Astrocyte (in vitro differentiated cells and primary cell): Measurements from ENCODE around the gene KBTBD13. TPM values are rescaled to one million over a fixed set of nuclear protein-coding genes. Genes with fewer than 3 reads are reported as not detected.

ENCODE experiments used
- DNase-seq: peaks from one replicate; pipeline ENCODE4 v3.0.0-alpha.2; 2010; ENCODE audit warnings: low read depth
- FAIRE-seq: peaks from 2 replicates; lab custom pipeline; 2011; peaks lifted over from hg19 to GRCh38; lab: Jason Lieb, UNC
- H2AFZ ChIP-seq: 2 replicates; pipeline ENCODE4 v1.6.0; 2012; ENCODE audit warnings: low read depth, low read length, inconsistent platforms
- H3K27ac ChIP-seq: 2 replicates; pipeline ENCODE4 v1.5.1; 2011; ENCODE audit warnings: low read depth, low read length, inconsistent platforms
- H3K27me3 ChIP-seq: 2 replicates; pipeline ENCODE4 v1.6.0; 2011; ENCODE audit warnings: low read length, inconsistent platforms; ENCODE audit not compliant: insufficient read depth
- H3K36me3 ChIP-seq: 2 replicates; pipeline ENCODE4 v1.5.1; 2011; ENCODE audit warnings: low read length, inconsistent platforms; ENCODE audit not compliant: insufficient read depth
- H3K4me1 ChIP-seq: 2 replicates; pipeline ENCODE4 v1.5.1; 2011; ENCODE audit warnings: low read length, inconsistent platforms; ENCODE audit not compliant: insufficient read depth
- H3K4me2 ChIP-seq: 2 replicates; pipeline ENCODE4 v1.6.0; 2012; ENCODE audit warnings: low read length, inconsistent platforms
- H3K4me3 ChIP-seq: 2 replicates; pipeline ENCODE4 v1.5.1; 2011; ENCODE audit warnings: low read depth, mild to moderate bottlenecking, low read length, inconsistent platforms; ENCODE audit not compliant: insufficient read depth
- H3K79me2 ChIP-seq: 2 replicates; pipeline ENCODE4 v1.6.0; 2012; ENCODE audit warnings: mild to moderate bottlenecking, low read length, inconsistent platforms; ENCODE audit not compliant: insufficient read depth
- H3K9ac ChIP-seq: 2 replicates; pipeline ENCODE4 v1.6.0; 2012; ENCODE audit warnings: mild to moderate bottlenecking, low read length, inconsistent platforms
- H3K9me3 ChIP-seq: 2 replicates; pipeline ENCODE4 v1.5.1; 2012; ENCODE audit warnings: low read depth, mild to moderate bottlenecking, low read length, inconsistent platforms; ENCODE audit not compliant: insufficient read depth
- H4K20me1 ChIP-seq: 2 replicates; pipeline ENCODE4 v1.6.0; 2012; ENCODE audit warnings: low read length, inconsistent platforms; ENCODE audit not compliant: insufficient read depth
- H3K27ac Mint-ChIP-seq: one replicate; pipeline ENCODE4 v1.8.0; 2021; ENCODE audit warnings: mild to moderate bottlenecking, mixed read lengths; ENCODE audit not compliant: unreplicated experiment
- H3K27me3 Mint-ChIP-seq: one replicate; pipeline ENCODE4 v1.8.0; 2021; ENCODE audit warnings: low read depth, mixed read lengths; ENCODE audit not compliant: unreplicated experiment
- H3K36me3 Mint-ChIP-seq: one replicate; pipeline ENCODE4 v1.8.0; 2021; ENCODE audit warnings: low read depth, mixed read lengths; ENCODE audit not compliant: unreplicated experiment
- H3K4me1 Mint-ChIP-seq: one replicate; pipeline ENCODE4 v1.8.0; 2021; ENCODE audit warnings: low read depth, mixed read lengths; ENCODE audit not compliant: unreplicated experiment
- H3K4me3 Mint-ChIP-seq: one replicate; pipeline ENCODE4 v1.8.0; 2021; ENCODE audit warnings: mild to moderate bottlenecking, moderate library complexity, mixed read lengths; ENCODE audit not compliant: unreplicated experiment
- H3K9me3 Mint-ChIP-seq: one replicate; pipeline ENCODE4 v1.8.0; 2021; ENCODE audit warnings: mild to moderate bottlenecking, mixed read lengths; ENCODE audit not compliant: unreplicated experiment
- EZH2 ChIP-seq: IDR thresholded peaks from 2 replicates; pipeline ENCODE4 v1.6.1; 2012; ENCODE audit warnings: mild to moderate bottlenecking, low read length, inconsistent platforms; ENCODE audit not compliant: insufficient read depth
- total RNA-seq: library from RNA; stranded (reverse); gene quantifications from 2 replicates; pipeline ENCODE4 v1.2.1, GENCODE V29; 2021
- TF ChIP-seq, protein P1 (sequence below): IDR thresholded peaks from 2 replicates; pipeline ENCODE4 v1.5.1; 2011; ENCODE audit warnings: low read depth, mild to moderate bottlenecking, inconsistent platforms, low read length, moderate library complexity; ENCODE audit not compliant: insufficient read depth

The KBTBD13 gene
- total RNA-seq, 1 donor from 2014 or later = not detected

DNA sequence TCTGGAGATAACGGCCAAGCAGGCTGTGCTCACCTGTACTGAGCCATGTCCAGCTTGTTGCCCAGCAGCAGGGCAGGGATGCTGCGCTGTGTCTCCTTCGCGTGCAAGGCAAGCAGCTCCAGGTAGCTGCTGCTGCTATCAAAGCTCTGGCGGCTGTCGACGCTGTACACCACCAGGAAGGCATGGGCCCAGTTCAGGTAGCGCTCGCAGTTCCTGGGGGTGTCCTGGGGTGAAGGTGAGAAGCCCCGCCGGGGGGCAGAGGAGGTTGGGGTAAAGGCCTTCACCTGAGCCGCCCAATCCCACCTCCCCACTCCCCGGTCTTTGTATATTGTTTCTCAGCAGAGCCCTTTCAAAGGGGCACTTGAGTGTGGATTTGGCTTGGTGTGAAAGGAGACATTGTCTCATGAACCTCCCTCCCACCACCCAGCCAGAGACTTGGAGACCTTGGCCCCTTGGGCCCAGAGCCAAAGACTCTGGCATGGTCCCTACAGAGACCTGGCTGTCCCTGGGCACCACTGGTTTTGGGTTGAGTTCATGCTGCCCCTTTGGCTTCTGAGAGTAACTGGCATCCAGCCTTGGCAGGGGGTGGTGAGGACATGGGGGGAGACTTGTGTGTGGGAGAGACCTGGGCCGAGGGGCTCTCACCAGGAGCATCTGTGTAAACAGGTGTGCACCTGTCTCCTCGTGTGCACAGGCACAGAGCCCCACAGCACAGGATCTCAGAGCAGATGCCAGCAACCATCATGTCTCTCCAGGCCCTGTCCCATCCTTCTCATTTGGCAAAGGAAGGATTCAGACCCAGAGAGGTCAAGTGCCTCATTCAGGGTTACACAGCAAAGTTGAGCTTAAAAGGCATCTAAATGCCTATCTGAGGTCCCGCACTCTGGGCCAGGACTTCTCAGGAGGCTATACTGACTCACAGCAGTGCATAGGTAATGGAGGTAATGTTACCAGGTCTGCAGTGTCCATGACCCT, 17.9 kb upstream of the KBTBD13 start:
- Histone ChIP-seq H3K27ac (no peak overlapping the region), H4K20me1 (no peaks in the 10 kb centered on the region), H3K27me3 (peaks cover 38% of the 10 kb centered on the region), H3K4me3 (no peak overlapping the region), H3K36me3 (no peaks in the 10 kb centered on the region), H3K9ac (no peak overlapping the region), H2AFZ (no peak overlapping the region), H3K4me1 (peaks cover 14% of the 10 kb centered on the region), H3K9me3 (peaks cover 2% of the 10 kb centered on the region), H3K4me2 (no peak overlapping the region), H3K79me2 (no peaks in the 10 kb centered on the region)
- DNase-seq = no peak
- TF ChIP-seq, protein P1, sequence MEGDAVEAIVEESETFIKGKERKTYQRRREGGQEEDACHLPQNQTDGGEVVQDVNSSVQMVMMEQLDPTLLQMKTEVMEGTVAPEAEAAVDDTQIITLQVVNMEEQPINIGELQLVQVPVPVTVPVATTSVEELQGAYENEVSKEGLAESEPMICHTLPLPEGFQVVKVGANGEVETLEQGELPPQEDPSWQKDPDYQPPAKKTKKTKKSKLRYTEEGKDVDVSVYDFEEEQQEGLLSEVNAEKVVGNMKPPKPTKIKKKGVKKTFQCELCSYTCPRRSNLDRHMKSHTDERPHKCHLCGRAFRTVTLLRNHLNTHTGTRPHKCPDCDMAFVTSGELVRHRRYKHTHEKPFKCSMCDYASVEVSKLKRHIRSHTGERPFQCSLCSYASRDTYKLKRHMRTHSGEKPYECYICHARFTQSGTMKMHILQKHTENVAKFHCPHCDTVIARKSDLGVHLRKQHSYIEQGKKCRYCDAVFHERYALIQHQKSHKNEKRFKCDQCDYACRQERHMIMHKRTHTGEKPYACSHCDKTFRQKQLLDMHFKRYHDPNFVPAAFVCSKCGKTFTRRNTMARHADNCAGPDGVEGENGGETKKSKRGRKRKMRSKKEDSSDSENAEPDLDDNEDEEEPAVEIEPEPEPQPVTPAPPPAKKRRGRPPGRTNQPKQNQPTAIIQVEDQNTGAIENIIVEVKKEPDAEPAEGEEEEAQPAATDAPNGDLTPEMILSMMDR = no peak
- TF ChIP-seq EZH2 = no peak
- Mint-ChIP-seq H3K27me3 (peaks cover 22% of the 10 kb centered on the region), H3K36me3 (peaks cover 2% of the 10 kb centered on the region), H3K4me3 (no peak overlapping the region), H3K9me3 (peaks cover 5% of the 10 kb centered on the region), H3K27ac (no peak overlapping the region), H3K4me1 (peaks cover 34% of the 10 kb centered on the region)
- FAIRE-seq = no peak

DNA sequence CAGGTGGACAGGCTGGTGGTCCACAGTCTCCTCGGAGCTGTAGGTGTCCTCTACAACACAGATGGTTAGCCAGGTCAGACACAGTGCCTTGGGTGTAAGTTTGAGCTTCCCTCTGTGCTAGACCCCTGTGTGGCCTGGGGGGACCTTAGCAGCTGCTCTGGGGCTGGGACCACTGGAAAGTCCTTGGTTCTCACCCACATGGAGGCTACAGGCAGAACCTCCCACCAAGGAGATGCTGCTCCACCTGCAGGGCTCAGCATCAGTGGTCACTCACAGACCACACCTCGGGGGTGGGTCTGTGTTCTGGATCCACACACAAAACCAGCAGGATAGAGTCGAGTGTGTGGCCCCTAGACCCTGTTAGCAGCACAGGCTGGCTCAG, 17.2 kb upstream of the KBTBD13 start:
- Mint-ChIP-seq H3K9me3 (peaks cover 5% of the 10 kb centered on the region), H3K27me3 (peaks cover 22% of the 10 kb centered on the region), H3K36me3 (peaks cover 2% of the 10 kb centered on the region), H3K27ac (no peak overlapping the region), H3K4me1 (peaks cover 34% of the 10 kb centered on the region), H3K4me3 (no peak overlapping the region)
- H3K27me3 ChIP-seq = peaks cover 43% of the 10 kb centered on the region
- H2AFZ ChIP-seq = no peak overlapping the region
- no peak for TF ChIP-seq EZH2
- TF ChIP-seq, protein P1 = no peak
- peaks cover 14% of the 10 kb centered on the region for H3K4me1 ChIP-seq
- no peaks in the 10 kb centered on the region for H3K36me3 ChIP-seq
- no peak for DNase-seq
- H3K27ac ChIP-seq = no peak overlapping the region
- H3K9me3 ChIP-seq = peaks cover 2% of the 10 kb centered on the region
- H3K79me2 ChIP-seq = no peaks in the 10 kb centered on the region
- H3K4me3 ChIP-seq = no peak overlapping the region
- H3K9ac ChIP-seq = no peak overlapping the region
- no peak for FAIRE-seq
- no peaks in the 10 kb centered on the region for H4K20me1 ChIP-seq
- H3K4me2 ChIP-seq = no peak overlapping the region
